HG03520 (cell line): ENCODE data around the gene PANX2.
"Not testable (repeated sequence)": the region's sequence is repeated elsewhere in the genome, so short reads cannot be mapped to it uniquely, and the experiment has no call there.

Experiments
- ATAC-seq: cut with Tn5 transposase; IDR thresholded peaks from one replicate; pipeline ENCODE4 v1.9.1; 2021; ENCODE audit warnings: mild to moderate bottlenecking, moderate library complexity; ENCODE audit not compliant: unreplicated experiment

The PANX2 gene, protein sequence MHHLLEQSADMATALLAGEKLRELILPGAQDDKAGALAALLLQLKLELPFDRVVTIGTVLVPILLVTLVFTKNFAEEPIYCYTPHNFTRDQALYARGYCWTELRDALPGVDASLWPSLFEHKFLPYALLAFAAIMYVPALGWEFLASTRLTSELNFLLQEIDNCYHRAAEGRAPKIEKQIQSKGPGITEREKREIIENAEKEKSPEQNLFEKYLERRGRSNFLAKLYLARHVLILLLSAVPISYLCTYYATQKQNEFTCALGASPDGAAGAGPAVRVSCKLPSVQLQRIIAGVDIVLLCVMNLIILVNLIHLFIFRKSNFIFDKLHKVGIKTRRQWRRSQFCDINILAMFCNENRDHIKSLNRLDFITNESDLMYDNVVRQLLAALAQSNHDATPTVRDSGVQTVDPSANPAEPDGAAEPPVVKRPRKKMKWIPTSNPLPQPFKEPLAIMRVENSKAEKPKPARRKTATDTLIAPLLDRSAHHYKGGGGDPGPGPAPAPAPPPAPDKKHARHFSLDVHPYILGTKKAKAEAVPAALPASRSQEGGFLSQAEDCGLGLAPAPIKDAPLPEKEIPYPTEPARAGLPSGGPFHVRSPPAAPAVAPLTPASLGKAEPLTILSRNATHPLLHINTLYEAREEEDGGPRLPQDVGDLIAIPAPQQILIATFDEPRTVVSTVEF

DNA sequence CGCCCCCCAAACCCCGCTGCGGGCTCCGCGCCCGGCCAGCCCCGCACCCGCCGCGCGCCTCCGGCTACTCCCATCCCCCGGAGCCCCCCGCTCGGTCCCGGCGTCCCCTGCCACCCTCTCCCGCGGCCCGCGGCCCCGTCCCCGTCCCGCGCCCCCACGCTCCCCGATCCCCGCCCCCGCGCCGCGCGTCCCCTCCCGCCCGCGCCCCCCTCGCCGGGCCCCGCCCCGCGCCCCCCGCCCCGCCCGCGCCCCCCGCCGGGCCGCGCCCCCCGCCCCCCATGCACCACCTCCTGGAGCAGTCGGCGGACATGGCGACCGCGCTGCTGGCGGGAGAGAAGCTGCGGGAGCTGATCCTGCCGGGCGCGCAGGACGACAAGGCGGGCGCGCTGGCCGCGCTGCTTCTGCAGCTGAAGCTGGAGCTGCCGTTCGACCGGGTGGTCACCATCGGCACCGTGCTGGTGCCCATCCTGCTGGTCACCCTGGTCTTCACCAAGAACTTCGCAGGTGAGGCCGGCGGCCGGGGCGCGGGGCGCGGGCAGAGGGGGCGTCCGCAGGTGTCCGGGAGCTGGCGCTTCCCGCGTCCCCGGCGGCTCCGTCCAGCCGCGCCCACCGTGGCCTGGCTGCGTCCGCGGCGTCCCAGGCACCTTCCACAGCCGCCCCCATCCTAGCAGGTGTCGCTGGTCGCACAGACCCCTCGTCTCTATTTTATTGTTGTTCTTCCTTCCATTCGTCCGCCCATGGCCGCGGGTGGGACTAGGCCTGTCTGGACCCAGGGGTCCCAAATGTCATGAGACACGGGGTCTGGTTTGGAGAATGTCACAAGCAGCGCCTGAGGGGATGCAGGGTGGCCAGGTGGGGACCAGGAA lies at the start of gene PANX2:
Gene PANX2, plus strand, starts transcription at position 279 of the 866 bp plus-strand sequence. Its CDS starts 0 bp downstream, at position 279.
- no peak for ATAC-seq

- no peak for ATAC-seq
Observed at GRCh38 chr22:50121202-50121740, 49.3 kb upstream of the PANX2 start.

- ATAC-seq: no peak
Observed at GRCh38 chr22:50123119-50123518, 47.4 kb upstream of the PANX2 start.

- ATAC-seq: no peak
Observed at GRCh38 chr22:50125029-50125428, 45.5 kb upstream of the PANX2 start.

GRCh38 chr22:50129121-50129736 lies 41.3 kb upstream of the PANX2 start:
- no peak for ATAC-seq

GRCh38 chr22:50131894-50132293 lies 38.6 kb upstream of the PANX2 start:
- ATAC-seq: no peak

GRCh38 chr22:50134481-50134880 lies 36.0 kb upstream of the PANX2 start:
- no peak for ATAC-seq

DNA sequence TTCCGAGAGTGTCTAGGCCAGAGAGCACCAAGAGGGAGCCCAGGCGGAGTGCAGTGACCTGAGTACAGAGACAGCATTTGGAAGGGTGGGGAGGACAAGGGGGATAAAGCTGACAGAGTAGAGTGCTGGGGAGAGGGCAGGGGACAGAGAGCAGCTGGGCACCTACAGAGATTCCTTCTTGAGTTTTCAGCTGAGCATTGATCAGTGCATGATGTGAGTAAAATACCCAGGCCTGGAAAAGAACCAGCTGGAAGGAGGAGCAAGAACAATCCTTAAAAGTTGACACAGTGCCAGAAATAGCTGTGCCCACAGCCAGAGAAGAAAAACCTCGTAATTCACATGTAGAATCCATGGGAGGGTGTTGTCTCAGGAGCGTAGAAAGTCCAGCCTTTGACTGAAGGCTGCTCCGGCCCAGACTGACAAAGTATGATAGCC lies 33.9 kb upstream of the PANX2 start:
- ATAC-seq: no peak

DNA sequence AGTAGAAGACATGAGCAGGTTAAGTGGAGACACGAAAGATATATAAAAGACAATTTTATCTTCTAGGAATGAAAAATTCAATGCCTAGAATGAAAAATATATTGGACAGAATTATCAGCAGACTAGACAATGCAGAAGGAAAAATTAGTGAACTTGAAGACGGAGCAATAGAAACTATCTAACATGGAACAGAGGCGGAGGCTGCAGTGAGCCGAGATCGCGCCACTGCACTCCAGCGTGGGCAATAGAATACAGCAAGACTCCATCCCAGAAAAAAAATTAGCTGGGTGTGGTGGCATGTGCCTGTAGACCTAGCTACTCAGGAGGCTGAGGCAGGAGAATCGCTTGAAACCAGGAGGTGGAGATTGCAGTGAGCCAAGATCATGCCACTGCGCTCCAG lies 33.3 kb upstream of the PANX2 start:
- not testable (repeated sequence) for ATAC-seq

DNA sequence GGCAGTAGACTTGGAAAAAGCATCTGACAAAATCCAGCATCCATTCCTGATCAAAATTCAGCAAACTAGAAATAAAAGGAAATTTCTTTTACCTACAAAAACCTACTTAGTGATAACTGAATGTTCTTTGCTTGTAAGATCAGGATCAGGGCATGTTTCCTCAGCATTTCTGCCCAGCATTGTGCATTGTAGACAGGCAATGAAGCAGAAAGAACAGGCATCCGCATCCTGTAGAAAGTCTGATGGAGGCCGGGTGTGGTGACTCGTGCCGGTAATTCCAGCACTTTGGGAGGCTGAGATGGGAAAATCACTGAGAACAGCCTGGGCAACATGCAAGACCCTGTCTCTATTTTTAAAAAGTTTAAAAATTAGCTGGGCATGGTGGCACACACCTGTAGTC lies 32.5 kb upstream of the PANX2 start:
- no peak for ATAC-seq

DNA sequence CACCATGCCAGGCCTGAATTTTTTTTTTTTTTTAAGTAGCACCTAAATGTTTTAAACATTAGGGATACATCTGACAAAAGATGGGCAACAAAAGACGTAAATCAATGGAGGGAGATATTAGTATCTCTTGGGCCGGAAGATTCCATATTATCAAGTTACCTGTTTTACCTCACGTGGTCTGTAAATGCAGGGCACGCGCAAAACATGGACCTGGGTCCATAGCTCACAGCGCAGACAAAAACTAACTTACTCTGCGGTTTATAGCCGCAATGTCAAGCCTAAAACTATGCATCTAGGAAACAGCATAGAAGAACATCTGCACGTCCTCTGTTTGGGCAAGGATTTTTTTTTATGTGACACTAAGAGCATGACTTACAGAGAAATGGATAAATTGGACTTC lies 31.5 kb upstream of the PANX2 start:
- no peak for ATAC-seq

DNA sequence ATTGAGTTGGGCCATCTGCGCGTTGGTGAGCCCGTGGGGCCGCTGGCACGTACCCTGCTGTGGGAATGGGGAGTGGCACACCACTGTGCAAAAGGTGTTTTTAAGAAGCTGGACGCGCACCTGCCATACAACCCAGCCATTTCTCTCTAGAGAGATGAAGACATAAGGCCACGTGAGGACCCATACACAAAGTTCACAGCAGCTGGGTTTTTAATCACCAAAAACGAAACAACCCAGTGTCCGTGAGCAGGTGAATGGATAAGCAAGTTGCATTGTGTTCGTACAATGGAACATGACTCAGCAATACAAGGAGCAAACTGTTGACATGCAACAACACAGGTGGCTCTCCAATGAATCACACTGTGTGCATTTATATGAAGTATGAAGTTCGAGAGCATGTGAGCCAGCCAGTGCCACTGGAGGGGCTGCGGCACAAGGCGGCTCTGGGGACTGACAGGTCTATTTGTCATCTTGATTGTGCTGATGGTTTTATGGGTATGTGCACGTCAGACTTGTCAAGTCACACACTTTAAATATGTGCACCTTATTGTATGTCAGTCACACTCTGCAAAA lies 30.6 kb upstream of the PANX2 start:
- no peak for ATAC-seq

- ATAC-seq: no peak
Observed at GRCh38 chr22:50140615-50141014, 29.9 kb upstream of the PANX2 start.

DNA sequence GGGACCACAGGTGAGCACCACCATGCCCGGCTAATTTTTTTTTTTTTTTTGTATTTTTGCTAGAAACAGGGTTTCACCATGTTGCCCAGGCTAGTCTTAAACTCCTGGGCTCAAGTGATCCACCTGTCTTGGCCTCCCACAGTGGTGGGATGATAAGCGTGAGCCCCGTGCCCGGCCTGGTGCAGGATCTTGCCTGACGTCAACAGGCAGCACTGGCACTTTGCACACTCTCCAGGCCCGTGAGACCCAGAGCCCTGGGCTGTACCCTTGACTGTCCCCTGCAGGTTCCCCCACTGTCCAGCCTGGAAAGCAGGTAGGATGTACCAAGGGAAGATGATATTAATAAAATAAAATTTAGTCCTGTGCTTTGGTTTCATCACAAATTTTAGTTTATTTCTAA lies 29.1 kb upstream of the PANX2 start:
- ATAC-seq: no peak

DNA sequence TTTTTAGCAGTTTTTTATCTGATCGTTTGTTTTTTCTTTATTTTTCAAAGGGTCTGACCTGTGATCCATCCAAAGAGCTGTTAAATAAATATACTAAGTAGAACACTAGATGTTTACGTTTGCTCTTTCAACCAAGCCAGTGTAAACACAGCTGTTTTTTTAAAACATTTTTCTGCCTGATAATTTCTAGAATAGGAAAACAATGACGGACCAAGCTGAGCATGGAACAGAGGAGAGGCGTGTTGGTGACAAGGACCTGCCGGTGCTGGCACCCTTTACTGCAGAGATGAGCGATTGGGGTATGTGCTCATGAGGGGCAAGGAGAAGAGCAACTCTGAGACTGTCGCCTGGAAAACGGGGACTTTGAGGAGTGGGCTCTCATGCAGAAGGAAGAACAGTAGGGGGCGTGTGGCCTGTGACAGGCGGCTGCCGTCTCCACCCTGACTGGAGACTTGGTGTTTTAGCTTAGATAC lies 28.6 kb upstream of the PANX2 start:
- no peak for ATAC-seq

- ATAC-seq: no peak
Observed at GRCh38 chr22:50143096-50143495, 27.4 kb upstream of the PANX2 start.

DNA sequence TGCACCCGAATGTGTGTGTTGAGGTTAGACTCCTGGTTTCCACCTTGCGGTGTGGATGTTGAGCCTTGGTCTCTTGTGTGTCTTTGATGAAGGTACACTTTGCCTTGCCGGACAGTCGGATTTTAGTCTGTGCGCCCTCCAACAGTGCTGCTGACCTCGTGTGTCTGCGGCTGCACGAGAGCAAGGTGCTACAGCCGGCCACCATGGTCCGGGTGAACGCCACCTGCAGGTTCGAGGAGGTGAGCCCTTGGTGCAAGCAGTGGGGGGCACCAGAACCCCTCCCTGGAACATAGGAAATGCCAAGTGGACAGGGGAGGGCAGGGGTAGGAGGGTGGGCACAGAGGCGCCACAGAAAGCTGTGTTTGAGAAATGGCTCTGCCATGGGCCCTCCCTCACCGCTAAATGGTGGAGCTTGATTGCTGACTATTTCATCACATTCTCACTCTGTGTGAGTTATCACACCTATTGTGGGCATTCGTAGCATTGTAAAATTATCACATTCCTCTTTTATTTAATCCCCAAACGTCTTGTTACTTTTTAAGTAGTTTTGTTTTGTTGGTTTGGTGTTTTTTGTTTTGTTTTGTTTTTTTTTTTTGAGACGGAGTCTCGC lies 26.4 kb upstream of the PANX2 start:
- ATAC-seq: no peak

GRCh38 chr22:50145721-50146438 lies 24.7 kb upstream of the PANX2 start:
- ATAC-seq: no peak
